HUES64 (cell line): ENCODE measurements around the gene PCBD1.
"Not testable (repeated sequence)": the region's sequence is repeated elsewhere in the genome, so short reads cannot be mapped to it uniquely, and the experiment has no call there.

ENCODE experiments used
- H3K27ac ChIP-seq: 2 replicates; pipeline ENCODE4 v1.7.0; 2013; ENCODE audit warnings: low read depth, low read length, inconsistent platforms
- H3K27me3 ChIP-seq: 2 replicates; pipeline ENCODE4 v1.6.1; 2013; ENCODE audit warnings: mild to moderate bottlenecking, low read length; ENCODE audit not compliant: insufficient read depth
- H3K36me3 ChIP-seq: 2 replicates; pipeline ENCODE4 v1.6.1; 2013; ENCODE audit warnings: mild to moderate bottlenecking, low read length; ENCODE audit not compliant: insufficient read depth
- H3K4me1 ChIP-seq: 2 replicates; pipeline ENCODE4 v1.6.1; 2013; ENCODE audit warnings: mild to moderate bottlenecking, low read length, moderate library complexity; ENCODE audit not compliant: insufficient read depth
- H3K4me3 ChIP-seq: 2 replicates; pipeline ENCODE4 v1.5.1; 2013; ENCODE audit warnings: mild to moderate bottlenecking, low read length, moderate library complexity
- H3K9ac ChIP-seq: 2 replicates; pipeline ENCODE4 v1.6.1; 2013; ENCODE audit warnings: mild to moderate bottlenecking, low read depth, low read length
- H3K9me3 ChIP-seq: 2 replicates; pipeline ENCODE4 v1.6.1; 2013; ENCODE audit warnings: low read depth, low read length; ENCODE audit not compliant: insufficient read depth
- WGBS: fragments of 150-250, 120-280 bp; methylation state at CpG from one replicate; pipeline ENCODE4 v1.1.7; 2013; ENCODE audit warnings: missing lambda C conversion rate; 5-methylcytosine and 5-hydroxymethylcytosine counted together

Gene PCBD1

GRCh38 chr10:70927189-70927943 lies 39.0 kb upstream of the PCBD1 start:
- H3K4me1 ChIP-seq: no peaks in the 10 kb centered on the region
- H3K27me3 ChIP-seq: peaks cover 5% of the 10 kb centered on the region; the same call in 1 of the 2 replicates
- no peaks in the 10 kb centered on the region for H3K9me3 ChIP-seq
- no peak overlapping the region for H3K4me3 ChIP-seq
- WGBS: 94% methylated on average over 12 of the region's 13 CpGs
- H3K27ac ChIP-seq: no peak overlapping the region
- H3K9ac ChIP-seq: no peak overlapping the region
- H3K36me3 ChIP-seq: no peaks in the 10 kb centered on the region

- Histone ChIP-seq H3K36me3 (no peaks in the 10 kb centered on the region), H3K9me3 (no peaks in the 10 kb centered on the region), H3K4me3 (no peak overlapping the region), H3K27ac (no peak overlapping the region), H3K4me1 (no peaks in the 10 kb centered on the region), H3K9ac (no peak overlapping the region), H3K27me3 (peaks cover 5% of the 10 kb centered on the region; the same call in 1 of the 2 replicates)
- 91% methylated on average over 18 of the region's 18 CpGs for WGBS
These were observed 38.0 kb upstream of the PCBD1 start for GRCh38 chr10:70926226-70927000.

- no peaks in the 10 kb centered on the region for H3K36me3 ChIP-seq
- H3K9ac ChIP-seq: no peak overlapping the region
- H3K4me3 ChIP-seq: no peak overlapping the region
- no peak overlapping the region for H3K27ac ChIP-seq
- H3K9me3 ChIP-seq: no peaks in the 10 kb centered on the region
- 33% methylated on average over 22 of the region's 22 CpGs for WGBS
- no peaks in the 10 kb centered on the region for H3K4me1 ChIP-seq
- peaks cover 5% of the 10 kb centered on the region; the same call in 1 of the 2 replicates for H3K27me3 ChIP-seq
These were observed 37.2 kb upstream of the PCBD1 start for GRCh38 chr10:70925377-70926225.

GRCh38 chr10:70923696-70924095 lies 35.3 kb upstream of the PCBD1 start:
- 90% methylated on average over 8 of the region's 8 CpGs for WGBS
- no peaks in the 10 kb centered on the region for H3K4me1 ChIP-seq

GRCh38 chr10:70921285-70921684 lies 32.9 kb upstream of the PCBD1 start:
- no peaks in the 10 kb centered on the region for H3K4me1 ChIP-seq
- H3K36me3 ChIP-seq: no peaks in the 10 kb centered on the region
- H3K9ac ChIP-seq: no peak overlapping the region
- no peak overlapping the region for H3K27ac ChIP-seq
- no peaks in the 10 kb centered on the region for H3K9me3 ChIP-seq
- H3K27me3 ChIP-seq: peaks cover 2% of the 10 kb centered on the region; the same call in 1 of the 2 replicates
- WGBS: 90% methylated on average over 1 of the region's 1 CpG
- no peak overlapping the region for H3K4me3 ChIP-seq

More at GRCh38 chr10:70923696-70924095, 35.3 kb upstream of the PCBD1 start:
- no peak overlapping the region for H3K9ac ChIP-seq
- no peak overlapping the region for H3K4me3 ChIP-seq
- no peaks in the 10 kb centered on the region for H3K9me3 ChIP-seq
- no peaks in the 10 kb centered on the region for H3K36me3 ChIP-seq
- H3K27me3 ChIP-seq: peaks cover 5% of the 10 kb centered on the region; the same call in 1 of the 2 replicates
- H3K27ac ChIP-seq: no peak overlapping the region

- H3K36me3 ChIP-seq: no peaks in the 10 kb centered on the region
- no peaks in the 10 kb centered on the region for H3K9me3 ChIP-seq
- no peak overlapping the region for H3K9ac ChIP-seq
- no peaks in the 10 kb centered on the region for H3K4me1 ChIP-seq
- H3K27ac ChIP-seq: no peak overlapping the region
- 68% methylated on average over 4 of the region's 4 CpGs for WGBS
- peaks cover 2% of the 10 kb centered on the region; the same call in 1 of the 2 replicates for H3K27me3 ChIP-seq
- no peak overlapping the region for H3K4me3 ChIP-seq
These were observed 32.2 kb upstream of the PCBD1 start for GRCh38 chr10:70920519-70920918.

- H3K4me1 ChIP-seq, H3K27ac ChIP-seq, H3K4me3 ChIP-seq, H3K36me3 ChIP-seq, H3K27me3 ChIP-seq, H3K9ac ChIP-seq, H3K9me3 ChIP-seq: not testable (repeated sequence)
- WGBS: 87% methylated on average over 10 of the region's 10 CpGs
These were observed 31.5 kb upstream of the PCBD1 start for GRCh38 chr10:70919906-70920305.

- 87% methylated on average over 22 of the region's 22 CpGs for WGBS
- Histone ChIP-seq H3K9ac (no peak overlapping the region), H3K27me3 (no peaks in the 10 kb centered on the region), H3K36me3 (no peaks in the 10 kb centered on the region), H3K4me3 (no peak overlapping the region), H3K9me3 (no peaks in the 10 kb centered on the region), H3K27ac (no peak overlapping the region), H3K4me1 (no peaks in the 10 kb centered on the region)
These were observed 30.6 kb upstream of the PCBD1 start for GRCh38 chr10:70918851-70919530.

GRCh38 chr10:70917635-70918034 lies 29.3 kb upstream of the PCBD1 start:
- H3K4me1 ChIP-seq: no peaks in the 10 kb centered on the region
- H3K36me3 ChIP-seq: no peaks in the 10 kb centered on the region
- H3K9me3 ChIP-seq: no peaks in the 10 kb centered on the region
- H3K27ac ChIP-seq: no peak overlapping the region
- H3K4me3 ChIP-seq: no peak overlapping the region
- 90% methylated on average over 10 of the region's 10 CpGs for WGBS
- no peak overlapping the region for H3K9ac ChIP-seq
- H3K27me3 ChIP-seq: no peaks in the 10 kb centered on the region

- Histone ChIP-seq H3K4me1 (no peaks in the 10 kb centered on the region), H3K36me3 (no peaks in the 10 kb centered on the region), H3K27me3 (no peaks in the 10 kb centered on the region), H3K27ac (no peak overlapping the region), H3K9me3 (no peaks in the 10 kb centered on the region), H3K4me3 (no peak overlapping the region), H3K9ac (no peak overlapping the region)
- WGBS: 87% methylated on average over 5 of the region's 5 CpGs
These were observed 28.9 kb upstream of the PCBD1 start for GRCh38 chr10:70917226-70917625.
